ENCODE data around the gene GRB10. TPM values are rescaled to one million over a fixed set of nuclear protein-coding genes. Genes with fewer than 3 reads are reported as not detected.
"Not testable (repeated sequence)": the region's sequence is repeated elsewhere in the genome, so short reads cannot be mapped to it uniquely, and the experiment has no call there.

GRB10 gene
- total RNA-seq, 2 experiments from 2014 or later = 0.42 to 0.78 TPM

- POLR2A ChIA-PET = no interaction called here
- CTCF ChIA-PET = no interaction called here
Measured at GRCh38 chr7:50605059-50605458, 177.6 kb downstream of the GRB10 start.

GRCh38 chr7:50603287-50603686 lies 179.4 kb downstream of the GRB10 start:
- POLR2A ChIA-PET = no interaction called here
- CTCF ChIA-PET = no interaction called here

GRCh38 chr7:50599385-50599784 lies 183.3 kb downstream of the GRB10 start:
- POLR2A ChIA-PET = no interaction called here
- CTCF ChIA-PET = interaction anchor here (1.8 kb wide), 1 partner anchor 131 kb away, joined by 4 read pairs; no protein-coding TSS in a partner anchor

- ChIA-PET POLR2A (no interaction called here), CTCF (interaction anchor here (1.8 kb wide), 1 partner anchor 131 kb away, joined by 4 read pairs; no protein-coding TSS in a partner anchor)
Measured at GRCh38 chr7:50598460-50599343, 184.0 kb downstream of the GRB10 start.

GRCh38 chr7:50596484-50596883 lies 186.2 kb downstream of the GRB10 start:
- ChIA-PET POLR2A (no interaction called here), CTCF (no interaction called here)

GRCh38 chr7:50595491-50596102 lies 187.1 kb downstream of the GRB10 start:
- POLR2A ChIA-PET = no interaction called here

GRCh38 chr7:50594734-50595485 lies 187.8 kb downstream of the GRB10 start:
- ChIA-PET CTCF (interaction anchor here (1.5 kb wide), 2 partner anchors 16 to 127 kb away, joined by 4 read pairs; no protein-coding TSS in a partner anchor), POLR2A (no interaction called here)

More at GRCh38 chr7:50595491-50596102, 187.1 kb downstream of the GRB10 start:
- CTCF ChIA-PET = interaction anchor here (0.7 kb wide), 2 partner anchors 54 to 528 kb away, joined by 3 read pairs; no protein-coding TSS in a partner anchor

- ChIA-PET CTCF (interaction anchor here (1.0 to 1.5 kb wide), 3 partner anchors 16 to 127 kb away, joined by 3 to 4 read pairs (median 4); no protein-coding TSS in a partner anchor), POLR2A (no interaction called here)
Measured at GRCh38 chr7:50594136-50594535, 188.6 kb downstream of the GRB10 start.

- ChIA-PET POLR2A (no interaction called here), CTCF (no interaction called here)
Measured at GRCh38 chr7:50592940-50593339, 189.8 kb downstream of the GRB10 start.

GRCh38 chr7:50591480-50592438 lies 190.9 kb downstream of the GRB10 start:
- ChIA-PET CTCF (no interaction called here), POLR2A (no interaction called here)

GRCh38 chr7:50591098-50591479 lies 191.6 kb downstream of the GRB10 start:
- ChIA-PET POLR2A (no interaction called here), CTCF (no interaction called here)

GRCh38 chr7:50590535-50590934 lies 192.2 kb downstream of the GRB10 start:
- ChIA-PET CTCF (no interaction called here), POLR2A (no interaction called here)

GRCh38 chr7:50589364-50589763 lies 193.3 kb downstream of the GRB10 start:
- ChIA-PET POLR2A (no interaction called here), CTCF (no interaction called here)

GRCh38 chr7:50588937-50589336 lies 193.8 kb downstream of the GRB10 start:
- ChIA-PET POLR2A (no interaction called here), CTCF (no interaction called here)

GRCh38 chr7:50587737-50588136 lies 195.0 kb downstream of the GRB10 start:
- ChIA-PET POLR2A (no interaction called here), CTCF (no interaction called here)

GRCh38 chr7:50584793-50585408 lies 197.8 kb downstream of the GRB10 start:
- CTCF ChIA-PET = no interaction called here

GRCh38 chr7:50584386-50584785 lies 198.3 kb downstream of the GRB10 start:
- ChIA-PET POLR2A (no interaction called here), CTCF (no interaction called here)

More at GRCh38 chr7:50584793-50585408, 197.8 kb downstream of the GRB10 start:
- POLR2A ChIA-PET = no interaction called here

- POLR2A ChIA-PET, CTCF ChIA-PET: not testable (repeated sequence)
Measured at GRCh38 chr7:50583295-50583694, 199.4 kb downstream of the GRB10 start.

GRCh38 chr7:50582271-50582670 lies 200.4 kb downstream of the GRB10 start:
- POLR2A ChIA-PET, CTCF ChIA-PET: not testable (repeated sequence)

All from activated CD8-positive, alpha-beta memory T cell treated with anti-CD3 and anti-CD28 coated beads for 36 hours (primary cell).